Measurements from ENCODE around the gene SKAP1.
"Not testable (repeated sequence)": the region's sequence is repeated elsewhere in the genome, so short reads cannot be mapped to it uniquely, and the experiment has no call there.

Gene SKAP1

DNA sequence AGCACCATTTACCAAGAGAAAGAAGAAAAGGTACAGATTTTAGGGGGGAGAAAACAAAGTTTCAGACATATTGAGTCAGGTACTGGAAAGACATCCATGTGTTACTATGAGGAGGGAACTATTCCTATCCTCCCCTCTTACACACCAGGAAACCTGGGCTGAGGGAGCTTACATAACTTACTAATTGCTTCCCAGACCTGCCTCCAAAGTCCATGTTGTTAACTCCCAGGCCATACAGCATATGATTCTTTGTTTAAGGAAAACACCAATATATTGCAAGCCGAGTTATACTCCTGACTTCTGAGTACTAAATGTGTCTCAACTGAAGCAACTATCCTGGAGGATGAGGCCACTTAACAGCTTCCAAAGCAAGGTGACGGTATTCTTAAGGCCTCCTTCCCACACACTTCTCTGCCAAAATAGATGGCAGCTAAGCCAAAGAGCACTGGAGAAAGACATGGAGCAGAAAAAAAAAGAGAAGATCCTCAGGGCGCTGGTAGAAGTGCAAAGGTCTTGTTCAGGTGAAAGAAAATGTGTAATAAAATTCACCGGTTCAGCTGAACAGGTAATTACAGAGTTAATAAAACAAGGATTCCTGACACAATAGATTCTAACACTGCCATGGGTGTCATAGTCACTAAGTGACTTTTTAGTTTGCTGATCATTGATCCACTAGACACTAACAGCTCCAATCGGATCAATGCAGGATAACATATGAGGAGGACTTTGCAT is 151.1 kb downstream of the SKAP1 start:
- no peak for DNase-seq

DNA sequence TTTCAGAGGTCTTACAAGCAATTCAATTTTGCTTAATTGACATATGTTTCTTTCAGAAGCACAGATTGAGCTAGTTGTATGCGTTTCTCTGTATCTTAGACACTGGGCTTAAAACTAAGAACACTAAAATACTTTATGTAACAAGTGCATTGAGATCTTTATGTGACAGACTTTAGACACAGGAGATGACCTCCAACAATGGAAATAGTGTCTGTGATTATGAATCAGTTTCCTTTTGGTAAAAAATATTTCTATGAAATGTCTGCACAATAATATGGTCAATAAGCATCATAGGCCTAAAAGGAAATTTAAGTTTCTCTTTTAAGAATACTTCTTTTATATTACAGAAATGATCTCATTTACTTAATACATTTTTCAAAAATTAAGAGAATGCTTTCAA is 153.2 kb downstream of the SKAP1 start:
- no peak for DNase-seq

DNA sequence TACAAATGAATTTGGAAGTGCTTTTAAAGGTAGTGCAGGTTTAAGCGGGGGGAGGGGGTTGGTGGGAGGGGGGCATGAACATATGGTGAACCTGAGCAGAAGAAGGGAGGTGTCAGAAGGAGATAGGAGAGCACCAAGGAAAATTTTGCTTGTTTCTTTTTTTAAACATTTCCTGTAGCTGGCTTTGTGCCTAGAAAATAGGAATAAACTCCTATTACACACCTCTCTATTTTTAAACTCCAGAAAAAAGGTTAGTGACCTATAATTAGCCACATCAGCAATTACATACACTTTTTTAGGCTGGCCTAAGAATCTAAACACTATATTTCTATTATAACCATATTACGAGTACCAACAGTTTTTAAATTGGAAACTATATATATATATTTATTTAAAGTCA is 159.1 kb downstream of the SKAP1 start:
- no peak for DNase-seq

DNA sequence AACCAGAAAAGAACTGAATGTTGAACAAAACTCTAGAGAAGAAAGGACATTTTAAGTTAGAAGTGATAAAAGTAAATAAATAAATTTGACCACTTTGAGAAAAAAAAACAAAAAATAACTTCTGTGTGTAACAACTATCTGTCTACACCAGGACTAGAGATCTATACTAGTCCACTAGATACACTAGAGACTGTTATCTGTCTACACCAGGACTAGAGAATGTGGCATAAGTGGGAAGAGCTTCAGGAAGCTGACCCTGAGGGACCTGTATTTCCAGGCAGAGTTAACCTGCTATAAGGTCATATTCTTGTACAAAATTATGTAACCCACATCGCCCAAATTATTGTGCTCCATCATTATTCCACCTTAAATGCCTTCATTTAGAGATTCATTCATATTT is 160.8 kb downstream of the SKAP1 start:
- no peak for DNase-seq

DNA sequence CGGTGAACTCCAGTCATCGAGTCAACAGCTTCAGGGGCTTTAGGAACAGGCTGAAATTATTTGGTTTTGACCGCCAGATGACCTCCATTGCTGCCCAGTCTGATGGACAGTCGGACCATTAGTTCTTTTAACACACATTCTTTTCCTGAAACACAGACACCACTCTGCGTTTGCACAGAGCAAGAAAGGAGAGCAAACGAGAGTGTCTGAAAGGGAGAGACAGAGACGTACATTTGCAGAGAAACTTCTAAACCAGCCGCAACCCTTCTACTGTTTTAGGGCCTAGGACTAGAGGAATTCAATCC is 166.3 kb downstream of the SKAP1 start:
- DNase-seq, result no peak

DNA sequence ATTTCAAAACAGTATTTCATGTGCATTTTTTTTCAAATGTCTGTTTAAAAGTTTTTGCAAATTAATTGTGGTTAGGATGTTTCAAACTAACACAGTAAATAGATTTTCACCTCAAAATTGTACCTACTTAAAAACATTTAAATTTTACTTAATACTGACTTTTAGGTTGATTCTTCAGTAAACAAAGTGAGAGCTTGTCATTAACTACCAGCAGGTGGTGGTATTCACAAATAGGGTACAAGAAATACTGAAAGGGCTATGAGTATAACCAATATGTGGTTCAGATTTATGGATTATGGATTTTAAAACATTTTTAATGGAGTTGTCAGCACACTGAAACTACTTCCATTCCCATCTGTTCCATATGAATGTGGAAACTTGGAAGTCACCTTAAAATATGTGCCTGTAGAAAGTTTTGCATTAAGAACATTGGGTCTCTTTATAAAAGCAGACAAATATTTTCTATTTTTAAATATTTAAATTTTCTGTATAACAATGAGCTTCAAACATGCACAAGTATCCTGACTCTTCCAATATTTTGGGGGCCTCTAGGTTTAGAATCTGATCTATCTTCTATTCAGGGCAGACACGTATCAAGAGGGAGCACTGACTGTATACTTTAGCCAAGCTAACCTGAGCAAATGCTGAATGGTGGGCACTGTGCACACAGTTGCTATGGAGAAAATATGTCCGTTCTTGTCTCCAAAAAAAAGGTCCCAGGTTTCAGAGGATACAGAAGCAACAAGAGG is 166.9 kb downstream of the SKAP1 start:
- DNase-seq, result peak; percentile 10 to 59

DNA sequence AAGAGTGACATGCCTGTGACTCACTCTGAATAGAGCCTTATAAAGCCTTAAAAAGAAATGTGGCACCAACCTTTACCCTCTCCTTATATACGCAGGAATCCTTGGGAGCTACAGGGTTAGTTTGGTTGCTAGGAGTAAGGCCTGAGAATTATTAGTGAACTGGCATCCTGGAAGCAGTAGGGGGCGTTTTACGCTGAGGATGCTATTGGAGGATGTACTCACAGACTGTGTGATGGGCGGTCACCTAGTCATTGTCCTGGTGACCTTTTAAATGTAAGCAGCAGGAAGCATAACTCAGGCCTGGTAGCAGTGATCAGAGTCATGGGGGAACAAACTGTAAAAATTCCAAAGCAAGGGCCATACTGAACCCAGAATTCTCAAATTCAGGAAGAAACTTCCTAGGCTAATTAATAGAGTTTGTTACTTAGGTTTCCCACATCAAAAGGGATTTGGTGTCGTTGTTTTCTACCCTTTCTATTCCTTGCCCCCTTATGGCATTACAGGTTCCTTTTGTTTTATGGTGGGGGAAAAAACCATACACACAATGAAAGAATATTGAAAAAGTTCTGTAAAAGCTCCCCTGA is 168.6 kb downstream of the SKAP1 start:
- DNase-seq, result peak; percentile 78 to 81

DNA sequence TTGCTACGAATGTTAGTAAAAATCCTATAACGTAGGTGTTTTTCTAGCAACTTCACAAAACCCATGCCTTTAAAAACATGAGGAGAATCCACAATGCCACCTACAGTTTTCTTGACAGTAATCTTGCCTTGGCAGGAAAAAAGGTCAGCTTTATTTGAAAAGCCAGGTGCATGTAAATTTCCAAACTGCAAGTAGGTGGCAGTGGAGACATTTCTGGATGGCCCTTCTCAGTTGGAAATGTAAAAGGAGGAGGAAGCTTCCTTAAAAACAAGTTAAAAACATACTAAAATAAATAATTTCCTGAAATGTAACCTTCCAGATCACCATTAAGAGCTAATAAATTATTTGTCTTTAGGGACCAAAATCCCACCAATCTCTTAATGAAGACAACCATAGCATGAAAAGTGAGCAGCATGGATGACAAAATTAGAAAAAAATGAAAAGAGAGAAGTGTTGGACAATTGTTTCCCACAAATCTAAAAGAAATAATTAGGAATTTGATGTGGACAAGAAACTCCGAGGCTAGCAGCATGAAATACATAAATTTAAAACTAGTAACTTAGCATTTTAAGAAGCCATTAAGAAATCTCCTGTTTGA is 170.2 kb downstream of the SKAP1 start:
- peak; percentile 69 to 75 for DNase-seq

DNA sequence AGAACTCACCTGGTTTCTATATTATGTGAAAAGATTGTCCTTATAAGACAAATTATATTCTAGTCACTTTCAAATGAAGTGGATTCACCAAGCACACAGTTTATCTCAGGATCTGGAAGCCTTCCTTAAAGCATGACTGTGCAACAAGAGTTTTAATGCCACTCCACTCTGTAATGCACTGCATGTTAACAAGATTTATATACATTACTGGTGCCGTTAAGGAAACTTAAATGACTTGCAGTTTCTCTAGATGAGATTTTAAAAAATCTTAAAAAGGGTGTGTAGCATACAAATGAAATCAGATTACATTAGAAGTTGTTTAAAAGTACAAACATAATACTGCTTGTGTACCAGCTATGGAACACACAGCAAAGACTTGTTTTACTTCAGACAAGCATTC is 171.7 kb downstream of the SKAP1 start:
- DNase-seq, result no peak

DNA sequence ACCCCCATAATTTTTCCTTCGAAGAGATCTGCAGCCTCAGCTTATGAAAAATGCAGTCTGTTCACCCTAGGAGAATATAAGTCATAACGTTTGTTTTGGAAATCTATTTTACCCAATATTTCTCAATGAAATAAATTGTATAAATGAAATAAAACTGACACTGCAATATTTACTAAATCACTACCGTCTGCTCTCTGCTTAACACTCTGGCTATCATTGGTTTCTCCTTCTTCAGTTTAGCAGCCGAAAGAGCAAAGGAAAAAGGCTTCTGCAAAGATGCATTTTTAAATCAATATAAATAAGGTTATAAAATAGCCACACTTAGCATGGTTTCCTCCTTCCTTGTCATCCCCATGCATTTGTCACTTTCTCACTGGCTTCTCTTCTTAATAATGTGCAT is 174.3 kb downstream of the SKAP1 start:
- DNase-seq, result no peak

DNA sequence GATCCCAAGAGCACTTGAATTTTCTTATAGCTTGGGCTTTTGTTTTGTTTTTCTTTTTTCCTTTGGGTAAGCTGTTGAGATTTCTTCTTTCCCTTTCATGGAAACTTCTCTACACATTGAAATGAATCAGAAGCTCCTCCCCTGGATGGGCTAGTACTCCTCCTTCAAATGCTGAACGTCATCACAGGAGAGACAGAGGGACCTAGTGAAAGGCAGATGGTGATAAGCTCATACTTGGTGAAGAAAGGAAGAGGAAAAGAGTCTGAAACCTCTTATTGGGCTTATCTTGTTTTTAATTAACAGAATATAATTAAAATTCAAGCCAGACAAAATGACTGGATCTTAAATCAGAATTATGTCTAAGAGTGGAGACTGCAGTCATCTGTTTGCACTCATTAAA is 175.1 kb downstream of the SKAP1 start:
- DNase-seq, result no peak

DNA sequence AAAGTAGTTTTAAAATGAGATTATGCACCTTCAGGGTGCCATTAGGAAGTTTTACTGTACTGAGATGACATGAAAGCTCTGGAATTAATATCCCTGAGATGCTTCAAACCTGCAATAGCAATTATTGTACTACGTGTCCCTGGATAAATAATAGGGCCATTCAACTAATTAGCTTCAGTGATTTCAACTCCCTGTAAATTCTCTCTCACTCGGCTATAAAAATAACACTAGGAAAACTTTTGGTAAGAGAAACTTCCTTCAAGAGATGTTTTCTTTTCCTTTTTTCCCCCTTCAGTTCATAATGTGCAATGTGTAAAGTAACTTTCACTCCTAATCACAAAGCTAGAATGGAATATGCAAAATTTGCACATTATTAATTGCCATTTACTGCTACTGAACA is 176.0 kb downstream of the SKAP1 start:
- DNase-seq, result no peak

DNA sequence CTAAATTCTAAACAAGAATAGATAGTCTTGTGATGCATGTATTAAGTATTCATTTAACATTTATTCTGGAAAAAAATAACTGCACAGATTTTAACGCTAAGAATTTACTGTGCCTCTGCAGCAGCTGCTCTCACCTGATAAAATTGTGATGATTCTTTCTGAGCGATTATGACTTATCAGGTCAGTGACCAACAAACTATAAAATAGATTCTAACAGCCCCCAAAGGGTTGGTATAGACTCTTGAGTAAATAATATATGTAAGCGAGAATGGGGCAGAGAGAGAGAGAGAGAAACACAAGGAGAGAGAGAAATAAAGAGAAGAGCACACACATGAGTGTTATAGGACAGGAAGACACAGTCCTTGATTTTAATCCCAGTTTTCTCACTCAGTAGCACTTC is 178.1 kb downstream of the SKAP1 start:
- DNase-seq, result no peak

DNA sequence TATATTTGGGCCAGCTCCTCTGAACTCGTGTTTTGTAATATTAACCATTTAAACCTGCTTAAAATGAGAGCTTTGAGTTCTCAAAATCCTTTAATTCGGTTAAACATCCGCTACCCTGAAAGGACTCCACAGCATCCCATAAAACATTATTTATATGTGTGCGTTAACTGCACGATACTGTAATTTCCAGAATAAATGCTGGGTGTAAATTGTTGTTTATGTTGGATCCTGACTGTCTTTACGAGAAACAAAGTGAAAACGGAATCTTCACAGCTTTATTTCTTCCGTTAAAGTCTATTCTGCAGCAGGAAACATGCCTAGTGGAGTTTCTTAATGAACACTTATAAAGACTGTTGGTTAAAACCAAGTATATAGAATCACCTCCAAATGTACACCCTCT is 179.1 kb downstream of the SKAP1 start:
- DNase-seq, result no peak

DNA sequence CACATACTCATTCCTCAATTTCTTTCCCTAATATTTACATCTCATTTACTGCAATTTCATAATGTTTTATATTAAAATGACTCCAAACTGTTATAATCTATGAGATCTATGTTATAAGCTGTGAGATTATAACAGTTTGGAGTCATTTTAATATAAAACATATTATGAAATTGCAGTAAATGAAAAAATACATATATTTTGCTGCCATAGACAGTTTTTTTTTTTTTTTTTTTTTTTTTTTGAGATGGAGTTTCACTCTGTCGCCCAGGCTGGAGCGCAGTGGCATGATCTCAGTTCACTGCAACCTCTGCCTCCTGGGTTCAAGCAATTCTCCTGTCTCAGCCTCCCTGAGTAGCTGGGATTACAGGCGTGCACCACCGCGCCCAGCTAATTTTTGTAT is 180.0 kb downstream of the SKAP1 start:
- not testable (repeated sequence) for DNase-seq

DNA sequence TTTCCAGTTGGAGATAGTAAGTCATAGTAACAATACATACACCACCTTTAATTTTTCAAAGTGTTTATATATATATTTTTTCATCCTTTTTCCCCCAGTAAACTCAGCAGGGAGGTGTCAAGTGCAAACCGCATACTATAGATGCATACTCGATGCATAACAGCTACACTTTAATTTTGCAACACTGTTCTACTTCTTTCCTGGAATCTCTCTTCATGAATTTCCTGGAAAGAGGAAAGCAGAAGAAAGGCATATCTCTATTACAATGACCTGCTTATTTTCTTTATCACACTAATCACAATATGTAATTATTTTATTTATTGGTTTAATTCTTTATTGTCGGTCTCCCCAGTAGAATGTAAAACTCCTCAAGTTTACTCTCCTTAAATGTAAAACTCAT is 182.4 kb downstream of the SKAP1 start:
- DNase-seq, result no peak

DNA sequence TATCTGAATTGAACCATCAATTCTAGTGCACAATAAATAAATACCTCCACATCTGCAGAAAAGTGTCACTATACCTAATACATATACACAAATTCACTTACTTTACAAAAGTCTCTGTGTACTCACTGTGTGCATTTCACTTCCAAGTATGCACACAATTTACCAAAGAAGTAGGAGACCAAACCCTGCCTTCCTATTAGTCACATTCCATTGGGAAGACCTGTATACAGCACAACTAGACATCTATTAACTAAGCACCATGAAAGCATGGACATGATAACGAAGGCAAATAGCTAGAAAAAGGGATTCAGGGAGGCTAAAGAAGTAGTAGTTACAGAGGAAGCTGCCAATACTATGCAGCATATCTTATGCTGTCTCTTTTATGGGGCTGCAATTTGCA is 183.0 kb downstream of the SKAP1 start:
- no peak for DNase-seq

DNA sequence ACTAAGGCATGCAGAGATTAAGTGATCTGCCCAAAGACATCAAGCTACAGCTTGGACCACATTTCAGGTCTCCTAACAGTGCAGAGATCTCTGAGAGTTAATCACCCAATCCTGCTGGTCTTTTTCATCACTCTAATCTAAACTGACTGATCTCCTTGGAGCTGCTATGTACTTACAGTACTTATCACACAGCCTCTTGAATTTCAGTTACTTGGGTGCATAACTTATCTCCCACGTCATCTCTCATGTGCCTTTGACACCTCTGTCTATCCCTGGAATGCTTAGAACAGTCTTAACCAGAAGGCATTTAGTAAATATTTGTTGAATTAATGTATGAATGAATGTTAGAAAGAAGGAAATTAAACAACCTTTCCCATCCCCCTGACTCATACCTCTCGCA is 183.4 kb downstream of the SKAP1 start:
- no peak for DNase-seq

DNA sequence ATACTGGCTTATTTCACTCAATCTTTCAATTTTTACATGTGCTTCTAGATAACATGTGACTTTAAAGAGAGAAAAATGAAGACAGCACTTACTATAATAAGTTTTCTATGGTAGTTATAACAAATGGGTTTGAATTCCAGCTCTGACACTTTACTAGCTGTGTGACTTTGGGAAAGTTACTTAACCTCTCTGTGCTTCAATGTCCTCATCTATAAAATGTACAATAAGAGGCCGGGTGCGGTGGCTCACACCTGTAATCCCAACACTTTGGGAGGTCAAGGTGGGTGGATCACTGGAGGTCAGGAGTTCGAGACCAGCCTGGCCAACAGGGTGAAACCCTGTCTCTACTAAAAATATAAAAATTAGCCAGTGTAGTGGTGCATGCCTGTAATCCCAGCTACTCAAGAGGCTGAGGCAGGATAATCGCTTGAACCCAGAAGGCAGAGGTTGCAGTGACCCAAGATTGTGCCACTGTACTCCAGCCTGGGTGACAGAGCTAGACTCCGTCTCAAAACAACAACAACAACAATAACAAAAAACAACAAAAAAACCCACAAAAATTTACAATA is 184.5 kb downstream of the SKAP1 start:
- not testable (repeated sequence) for DNase-seq

DNA sequence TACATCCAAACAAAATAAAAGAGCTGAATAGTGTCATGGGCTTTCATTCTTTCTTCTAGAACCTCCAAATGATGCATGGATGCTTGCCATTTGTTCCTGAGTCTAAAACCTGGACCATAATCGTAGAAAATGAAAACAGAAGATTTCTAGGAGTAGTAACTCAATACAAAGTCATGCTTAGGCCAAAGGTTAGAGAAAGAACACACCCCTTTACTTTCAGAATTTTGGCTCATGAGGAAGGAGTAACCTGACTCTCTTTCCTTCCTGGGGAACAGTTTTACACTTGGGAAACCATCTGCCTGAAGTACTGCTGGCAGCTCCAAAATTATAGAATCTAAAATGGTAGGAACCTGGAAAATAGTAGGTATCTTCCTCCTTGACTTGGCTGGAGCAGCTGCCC is 185.2 kb downstream of the SKAP1 start:
- DNase-seq, result no peak

DNA sequence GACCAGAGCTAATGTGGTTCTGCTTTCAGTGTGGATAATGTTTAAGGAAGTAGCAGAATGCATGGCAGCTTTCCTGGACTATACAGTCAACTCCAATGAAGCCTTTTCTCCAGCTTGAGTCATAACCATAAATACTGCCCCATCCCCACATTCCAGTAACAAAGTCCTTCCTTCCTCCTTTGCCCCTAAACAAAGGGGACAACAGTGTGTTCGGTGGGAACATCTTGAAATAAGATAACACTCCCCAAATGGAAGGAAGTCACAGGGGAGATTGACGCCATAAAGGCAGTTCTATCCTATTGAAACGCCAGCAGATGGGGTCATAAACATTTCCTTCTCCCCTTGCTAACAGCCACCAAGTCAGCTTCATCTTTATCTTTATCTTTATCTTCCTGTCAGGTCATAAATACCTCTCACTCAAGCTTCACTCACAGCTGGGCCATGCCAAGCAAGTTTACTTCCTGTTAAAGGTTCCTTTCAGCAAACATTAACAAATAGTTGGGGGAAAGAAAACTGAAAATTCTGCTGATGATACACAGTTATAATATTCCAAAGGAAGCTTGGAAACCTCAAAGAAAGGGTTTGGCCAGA is 185.8 kb downstream of the SKAP1 start:
- no peak for DNase-seq

DNA sequence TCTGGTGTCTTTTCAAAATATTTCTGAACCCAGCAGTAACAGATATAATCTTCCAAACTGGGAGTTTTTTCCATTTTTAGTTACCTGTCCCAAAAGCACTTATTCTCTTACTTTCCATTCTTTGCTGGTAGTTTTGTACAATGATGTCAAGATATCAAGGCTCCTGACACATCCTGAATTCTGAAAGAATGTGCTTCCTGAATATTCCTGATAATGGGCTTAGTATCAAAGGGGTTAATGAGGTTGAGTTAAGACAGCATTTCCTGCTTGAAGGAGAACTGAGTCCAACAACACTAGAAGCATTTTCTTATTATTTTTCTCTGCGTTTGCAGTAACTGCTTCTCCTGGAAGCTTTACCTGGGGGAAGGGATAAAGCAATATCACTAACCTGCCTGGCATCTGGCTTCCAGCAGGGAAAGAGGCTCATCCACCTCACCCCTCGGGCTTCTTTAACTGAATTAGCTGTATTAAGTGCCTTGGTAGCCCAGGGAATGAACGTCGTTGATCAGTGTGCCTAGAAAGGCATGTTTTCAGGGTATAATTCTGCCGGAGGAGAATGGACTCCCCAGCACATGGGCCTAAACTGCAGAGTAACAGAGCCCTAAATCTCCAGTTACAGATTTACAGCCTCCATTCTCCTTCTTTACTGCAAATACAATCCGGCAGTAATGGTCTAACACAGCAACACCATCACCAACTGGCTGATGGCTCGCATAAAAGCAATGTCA is 188.1 kb downstream of the SKAP1 start:
- no peak for DNase-seq

DNA sequence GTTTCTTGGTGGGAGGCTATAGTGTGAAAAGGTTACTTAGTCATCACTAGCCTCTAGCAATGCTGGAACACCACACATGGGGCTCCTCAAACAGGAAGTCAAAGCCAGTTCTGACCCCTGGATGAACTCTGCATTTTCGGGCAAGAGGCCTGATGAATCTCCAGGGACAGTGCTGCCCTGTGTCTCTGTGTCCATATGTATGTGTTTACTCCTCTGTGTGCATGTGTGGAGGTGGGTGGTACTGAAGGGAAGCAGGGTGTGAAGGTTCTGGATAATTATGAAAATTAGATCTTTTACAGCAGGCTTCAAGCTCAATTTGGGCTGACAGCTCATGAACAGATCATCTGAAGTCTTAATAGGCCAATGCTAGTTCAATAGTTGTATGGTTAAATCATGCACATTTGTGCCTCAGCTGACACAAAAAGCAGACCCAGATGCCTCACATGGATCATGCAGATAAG is 188.9 kb downstream of the SKAP1 start:
- peak in 1 of 2 experiments; percentile 26 for DNase-seq
